Mammary epithelial cell (primary cell): ENCODE measurements around the gene CFAP206.

Experiments used
- EZH2 ChIP-seq: IDR thresholded peaks from 2 replicates; pipeline ENCODE4 v1.6.1; 2012; ENCODE audit warnings: low read length, inconsistent platforms, borderline replicate concordance
- TF ChIP-seq, protein P1 (sequence below), 2 donors: IDR thresholded peaks in 1 of 2; conservative IDR thresholded peaks in 1 of 2; 2 replicates each; pipeline ENCODE4 v1.5.1; 2011 to 2012; ENCODE audit warnings: inconsistent platforms in 2 of 2, low read length in 2 of 2, mild to moderate bottlenecking in 2 of 2, control low read depth in 1 of 2, low read depth in 1 of 2; ENCODE audit not compliant: insufficient read depth in 1 of 2; ENCODE audit errors: extremely low read depth in 1 of 2

DNA sequence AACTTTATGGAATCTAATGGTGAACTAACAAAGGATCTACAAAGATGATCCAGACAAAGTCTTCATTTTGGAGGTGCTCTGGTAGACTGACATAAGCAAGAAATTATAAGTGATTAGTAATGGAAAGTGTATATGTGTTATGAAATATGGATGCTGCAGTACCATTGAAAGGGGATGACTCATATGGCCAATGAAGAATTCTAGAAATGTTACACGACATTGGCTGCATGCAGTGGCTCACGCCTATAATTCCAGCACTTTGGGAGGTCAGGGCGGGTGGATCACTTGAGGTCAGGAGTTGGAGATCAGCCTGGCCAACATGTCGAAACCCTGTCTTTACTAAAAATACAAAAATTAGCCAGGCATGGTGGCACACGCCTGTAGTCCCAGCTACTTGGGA, 23.5 kb downstream of the CFAP206 start:
- no peak for TF ChIP-seq EZH2
- TF ChIP-seq, protein P1, sequence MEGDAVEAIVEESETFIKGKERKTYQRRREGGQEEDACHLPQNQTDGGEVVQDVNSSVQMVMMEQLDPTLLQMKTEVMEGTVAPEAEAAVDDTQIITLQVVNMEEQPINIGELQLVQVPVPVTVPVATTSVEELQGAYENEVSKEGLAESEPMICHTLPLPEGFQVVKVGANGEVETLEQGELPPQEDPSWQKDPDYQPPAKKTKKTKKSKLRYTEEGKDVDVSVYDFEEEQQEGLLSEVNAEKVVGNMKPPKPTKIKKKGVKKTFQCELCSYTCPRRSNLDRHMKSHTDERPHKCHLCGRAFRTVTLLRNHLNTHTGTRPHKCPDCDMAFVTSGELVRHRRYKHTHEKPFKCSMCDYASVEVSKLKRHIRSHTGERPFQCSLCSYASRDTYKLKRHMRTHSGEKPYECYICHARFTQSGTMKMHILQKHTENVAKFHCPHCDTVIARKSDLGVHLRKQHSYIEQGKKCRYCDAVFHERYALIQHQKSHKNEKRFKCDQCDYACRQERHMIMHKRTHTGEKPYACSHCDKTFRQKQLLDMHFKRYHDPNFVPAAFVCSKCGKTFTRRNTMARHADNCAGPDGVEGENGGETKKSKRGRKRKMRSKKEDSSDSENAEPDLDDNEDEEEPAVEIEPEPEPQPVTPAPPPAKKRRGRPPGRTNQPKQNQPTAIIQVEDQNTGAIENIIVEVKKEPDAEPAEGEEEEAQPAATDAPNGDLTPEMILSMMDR (conservative IDR thresholded peaks at IDR 0.05 in 1 of 2, IDR thresholded peaks at IDR 0.05 in 1 of 2; ENCODE audit: extremely low read depth in 1 of 2, insufficient read depth in 1 of 2, low read depth in 1 of 2, low read length in 2 of 2), result no peak
